ENCODE data around the gene GGT5.
A peak's percentile ranks its signal among the peaks of the same experiment; 100 is the strongest.
"Not testable (repeated sequence)": the region's sequence is repeated elsewhere in the genome, so short reads cannot be mapped to it uniquely, and the experiment has no call there.

The GGT5 gene

GRCh38 chr22:24245030-24245431 is at the start of gene GGT5:
Gene GGT5 (minus strand): TSS chr22:24245082. CDS start chr22:24244725, 357 bp downstream.
- not testable (repeated sequence) for H3K27ac Mint-ChIP-seq; H3K9me3 Mint-ChIP-seq; H3K27me3 Mint-ChIP-seq; DNase-seq; H3K4me3 Mint-ChIP-seq; H3K36me3 Mint-ChIP-seq (ENCODE audit: low read depth)
- H3K4me1 Mint-ChIP-seq (ENCODE audit: low read depth), result peaks cover 35% of the 10 kb centered on the region

GRCh38 chr22:24292202-24292830 is 47.4 kb upstream of the GGT5 start:
- H3K27ac Mint-ChIP-seq, H3K27me3 Mint-ChIP-seq: not testable (repeated sequence)

GRCh38 chr22:24291515-24292201 is 46.8 kb upstream of the GGT5 start:
- H3K27ac Mint-ChIP-seq, result no peak overlapping the region
- H3K27me3 Mint-ChIP-seq, result no peaks in the 10 kb centered on the region
- no peak for DNase-seq
- peaks cover 10% of the 10 kb centered on the region for H3K36me3 Mint-ChIP-seq (ENCODE audit: low read depth)
- peaks cover 41% of the 10 kb centered on the region for H3K4me1 Mint-ChIP-seq (ENCODE audit: low read depth)
- no peaks in the 10 kb centered on the region for H3K9me3 Mint-ChIP-seq
- H3K4me3 Mint-ChIP-seq, result no peak overlapping the region

More at GRCh38 chr22:24292202-24292830, 47.4 kb upstream of the GGT5 start:
- H3K4me3 Mint-ChIP-seq; H3K36me3 Mint-ChIP-seq (ENCODE audit: low read depth); H3K9me3 Mint-ChIP-seq; DNase-seq: not testable (repeated sequence)
- H3K4me1 Mint-ChIP-seq (ENCODE audit: low read depth), result peaks cover 38% of the 10 kb centered on the region

GRCh38 chr22:24290459-24290858 is 45.6 kb upstream of the GGT5 start:
- Mint-ChIP-seq H3K27ac (no peak overlapping the region), H3K4me3 (no peak overlapping the region), H3K4me1 (ENCODE audit: low read depth) (peaks cover 49% of the 10 kb centered on the region), H3K27me3 (no peaks in the 10 kb centered on the region), H3K9me3 (no peaks in the 10 kb centered on the region), H3K36me3 (ENCODE audit: low read depth) (peaks cover 9% of the 10 kb centered on the region)
- DNase-seq, result no peak

- peaks cover 8% of the 10 kb centered on the region for H3K36me3 Mint-ChIP-seq (ENCODE audit: low read depth)
- no peaks in the 10 kb centered on the region for H3K9me3 Mint-ChIP-seq
- no peaks in the 10 kb centered on the region for H3K27me3 Mint-ChIP-seq
- H3K4me1 Mint-ChIP-seq (ENCODE audit: low read depth), result peaks cover 56% of the 10 kb centered on the region
- no peak for DNase-seq
- H3K27ac Mint-ChIP-seq, result no peak overlapping the region
- no peak overlapping the region for H3K4me3 Mint-ChIP-seq
These were observed 44.9 kb upstream of the GGT5 start for GRCh38 chr22:24289741-24290163.

GRCh38 chr22:24289114-24289513 is 44.2 kb upstream of the GGT5 start:
- no peak for DNase-seq
- Mint-ChIP-seq H3K27me3 (no peaks in the 10 kb centered on the region), H3K27ac (no peak overlapping the region), H3K9me3 (no peaks in the 10 kb centered on the region), H3K4me1 (ENCODE audit: low read depth) (peaks cover 60% of the 10 kb centered on the region), H3K4me3 (no peak overlapping the region), H3K36me3 (ENCODE audit: low read depth) (peaks cover 8% of the 10 kb centered on the region)

- not testable (repeated sequence) for H3K4me3 Mint-ChIP-seq, H3K27ac Mint-ChIP-seq, H3K9me3 Mint-ChIP-seq, DNase-seq, H3K27me3 Mint-ChIP-seq
- Mint-ChIP-seq H3K4me1 (ENCODE audit: low read depth) (peaks cover 69% of the 10 kb centered on the region), H3K36me3 (ENCODE audit: low read depth) (peaks cover 10% of the 10 kb centered on the region)
These were observed 42.9 kb upstream of the GGT5 start for GRCh38 chr22:24287801-24288200.

GRCh38 chr22:24287212-24287611 is 42.3 kb upstream of the GGT5 start:
- Mint-ChIP-seq H3K4me1 (ENCODE audit: low read depth) (peaks cover 72% of the 10 kb centered on the region), H3K36me3 (ENCODE audit: low read depth) (peaks cover 14% of the 10 kb centered on the region)
- not testable (repeated sequence) for DNase-seq, H3K9me3 Mint-ChIP-seq, H3K27ac Mint-ChIP-seq, H3K27me3 Mint-ChIP-seq, H3K4me3 Mint-ChIP-seq

- peaks cover 28% of the 10 kb centered on the region for H3K36me3 Mint-ChIP-seq (ENCODE audit: low read depth)
- H3K4me1 Mint-ChIP-seq (ENCODE audit: low read depth), result peaks cover 69% of the 10 kb centered on the region
- DNase-seq, result no peak
- no peaks in the 10 kb centered on the region for H3K9me3 Mint-ChIP-seq
- H3K27me3 Mint-ChIP-seq, result no peaks in the 10 kb centered on the region
- peak overlapping the region; percentile 37 for H3K4me3 Mint-ChIP-seq
- H3K27ac Mint-ChIP-seq, result peak overlapping the region; percentile 92
These were observed 40.4 kb upstream of the GGT5 start for GRCh38 chr22:24285245-24285644.

GRCh38 chr22:24284747-24285203 is 39.9 kb upstream of the GGT5 start:
- H3K4me3 Mint-ChIP-seq, result peak overlapping the region; percentile 37
- peak overlapping the region; percentile 92 for H3K27ac Mint-ChIP-seq
- no peak for DNase-seq
- no peaks in the 10 kb centered on the region for H3K27me3 Mint-ChIP-seq
- H3K4me1 Mint-ChIP-seq (ENCODE audit: low read depth), result peaks cover 66% of the 10 kb centered on the region
- H3K9me3 Mint-ChIP-seq, result no peaks in the 10 kb centered on the region
- H3K36me3 Mint-ChIP-seq (ENCODE audit: low read depth), result peaks cover 29% of the 10 kb centered on the region

GRCh38 chr22:24282401-24282800 is 37.5 kb upstream of the GGT5 start:
- Mint-ChIP-seq H3K9me3 (no peaks in the 10 kb centered on the region), H3K4me3 (no peak overlapping the region), H3K27ac (no peak overlapping the region), H3K27me3 (no peaks in the 10 kb centered on the region), H3K4me1 (ENCODE audit: low read depth) (peaks cover 65% of the 10 kb centered on the region), H3K36me3 (ENCODE audit: low read depth) (peaks cover 32% of the 10 kb centered on the region)
- DNase-seq, result no peak

GRCh38 chr22:24280363-24280762 is 35.5 kb upstream of the GGT5 start:
- H3K9me3 Mint-ChIP-seq, DNase-seq, H3K27me3 Mint-ChIP-seq, H3K27ac Mint-ChIP-seq, H3K4me3 Mint-ChIP-seq: not testable (repeated sequence)
- H3K36me3 Mint-ChIP-seq (ENCODE audit: low read depth), result peaks cover 42% of the 10 kb centered on the region
- H3K4me1 Mint-ChIP-seq (ENCODE audit: low read depth), result peaks cover 57% of the 10 kb centered on the region

- not testable (repeated sequence) for DNase-seq, H3K27me3 Mint-ChIP-seq, H3K9me3 Mint-ChIP-seq, H3K4me3 Mint-ChIP-seq, H3K27ac Mint-ChIP-seq
- peaks cover 57% of the 10 kb centered on the region for H3K4me1 Mint-ChIP-seq (ENCODE audit: low read depth)
- peaks cover 33% of the 10 kb centered on the region for H3K36me3 Mint-ChIP-seq (ENCODE audit: low read depth)
These were observed 30.0 kb upstream of the GGT5 start for GRCh38 chr22:24274696-24275405.

- Mint-ChIP-seq H3K4me1 (ENCODE audit: low read depth) (peaks cover 52% of the 10 kb centered on the region), H3K36me3 (ENCODE audit: low read depth) (peaks cover 30% of the 10 kb centered on the region)
- not testable (repeated sequence) for H3K9me3 Mint-ChIP-seq, H3K27me3 Mint-ChIP-seq, DNase-seq, H3K27ac Mint-ChIP-seq, H3K4me3 Mint-ChIP-seq
These were observed 29.0 kb upstream of the GGT5 start for GRCh38 chr22:24273906-24274305.

GRCh38 chr22:24273031-24273430 is 28.1 kb upstream of the GGT5 start:
- Mint-ChIP-seq H3K36me3 (ENCODE audit: low read depth) (peaks cover 28% of the 10 kb centered on the region), H3K4me1 (ENCODE audit: low read depth) (peaks cover 48% of the 10 kb centered on the region), H3K27ac (peak overlapping the region; percentile 93), H3K4me3 (peak overlapping the region; percentile 87)
- not testable (repeated sequence) for H3K27me3 Mint-ChIP-seq, DNase-seq, H3K9me3 Mint-ChIP-seq
